Ovary (tissue), 3 donors: ENCODE results near the gene LYL1.

Source experiments
- CTCF ChIP-seq, 3 donors: fragments of 450-650 bp in 2 of 3; fragments of 200-600 bp in 1 of 3; IDR thresholded peaks; one replicate each; pipeline versions ENCODE4 v1.5.1 to v1.8.0; 2016 to 2022; ENCODE audit warnings: antibody characterized with exemption in 3 of 3, mild to moderate bottlenecking in 1 of 3
- EP300 ChIP-seq: sonication (generic); formaldehyde crosslinking; IDR thresholded peaks from one replicate; pipeline ENCODE4 v1.6.1; 2017; ENCODE audit warnings: antibody characterized with exemption
- POLR2A ChIP-seq: fragments of 450-650 bp; IDR thresholded peaks from one replicate; pipeline ENCODE4 v1.6.1; 2017; ENCODE audit warnings: antibody characterized with exemption, mild to moderate bottlenecking, moderate library complexity
- donor health status: DM: no; HTN: no; CAD: no.

DNA sequence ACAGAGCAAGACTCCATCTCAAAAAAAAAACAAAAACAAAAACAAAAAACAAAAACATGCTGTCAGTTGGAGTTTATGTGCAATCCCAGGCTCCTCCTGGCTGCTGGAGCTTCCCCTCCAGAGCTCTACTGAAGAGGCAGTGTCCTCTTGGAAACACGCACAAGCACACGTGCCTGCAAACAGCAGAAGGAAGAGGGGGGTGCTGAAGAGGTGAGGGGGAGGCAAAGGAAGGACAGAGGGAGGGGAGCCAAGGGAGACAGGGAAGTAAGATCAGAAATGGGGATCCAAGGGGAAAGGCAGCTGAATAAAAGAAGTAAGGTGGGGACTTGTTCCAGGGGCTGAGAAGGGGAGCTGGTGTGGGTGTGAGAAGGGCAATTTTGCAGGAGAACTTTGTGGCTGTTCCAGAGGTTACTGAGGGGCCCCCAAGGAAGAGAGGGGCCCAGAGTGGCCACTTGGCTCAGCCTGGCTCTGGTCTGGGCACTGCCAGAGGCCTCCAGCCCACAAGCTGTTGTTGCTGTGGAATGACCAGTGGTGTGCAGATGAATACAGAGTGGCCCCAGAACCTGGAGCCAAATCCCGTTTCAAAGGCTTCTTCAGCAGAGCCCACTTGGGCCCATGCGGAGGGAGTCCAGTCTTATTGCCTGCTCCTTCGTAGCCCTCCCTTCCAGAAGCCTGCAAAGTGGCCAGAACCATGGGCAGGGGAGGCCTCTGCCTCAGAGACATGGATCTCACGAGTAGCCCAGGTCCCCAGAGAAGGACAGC is 34.4 kb downstream of the LYL1 start:
- no peak for TF ChIP-seq CTCF (IDR thresholded peaks at IDR 0.05)
- no peak for TF ChIP-seq EP300
- TF ChIP-seq POLR2A = no peak
